ENCODE results near the gene ABLIM2. TPM values are rescaled to one million over a fixed set of nuclear protein-coding genes. Genes with fewer than 3 reads are reported as not detected.
A peak's percentile ranks its signal among the peaks of the same experiment; 100 is the strongest.

ABLIM2 gene
- total and polyA plus RNA-seq, 2 of the 8 experiments (the other 6 are each of a cell fraction or from before 2014, with no cell fraction given), result 2.8 to 3.0 TPM

DNA sequence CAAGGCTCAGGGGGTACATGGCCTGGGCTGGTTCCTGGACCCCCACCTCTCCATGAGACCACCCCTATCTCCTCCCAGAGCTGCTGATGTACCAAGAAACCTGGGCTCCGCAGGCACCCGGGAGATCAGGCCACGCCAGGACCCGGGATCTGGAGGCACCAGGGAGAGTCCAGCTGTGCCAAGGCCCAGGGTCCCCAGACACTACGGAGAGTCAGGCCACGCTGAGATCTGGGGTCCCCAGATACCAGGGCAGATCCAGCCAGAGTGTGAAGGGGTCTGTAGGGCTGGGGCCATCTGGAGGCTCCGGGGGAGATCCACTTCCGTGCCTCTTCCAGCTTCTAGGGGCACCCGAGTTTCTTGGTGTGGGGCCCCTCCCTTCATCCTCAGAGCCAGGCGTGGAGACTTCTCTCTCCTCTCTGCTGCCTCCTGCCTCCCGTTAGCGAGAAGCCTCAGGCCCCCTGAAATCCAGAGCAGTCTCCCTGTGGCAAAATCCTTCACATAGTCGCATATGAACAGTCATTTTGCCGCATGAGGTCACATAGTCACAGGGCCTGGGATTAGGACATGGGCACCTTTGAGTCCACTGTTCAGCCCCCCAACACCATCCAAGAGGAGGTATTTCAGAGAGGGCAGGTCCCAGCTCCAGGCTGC is 9.7 kb downstream of the ABLIM2 start:
- no peaks in the 10 kb centered on the region for H3K27me3 ChIP-seq (replicated peaks in 1 of 4; ENCODE audit: control insufficient read depth in 3 of 4, extremely low read depth in 1 of 4, insufficient read depth in 3 of 4, low read length in 3 of 4)
- no peak overlapping the region for H3K56ac ChIP-seq (replicated peaks; ENCODE audit: insufficient read length, low read depth, low read length)
- no peak overlapping the region for H2AFZ ChIP-seq (ENCODE audit: low read length)
- WGBS, 2 experiments (ENCODE audit: extremely low coverage in 1 of 2, insufficient coverage in 1 of 2, insufficient read length in 1 of 2, insufficient replicate concordance in 2 of 2, low coverage in 1 of 2, low lambda C conversion rate in 2 of 2, missing lambda C conversion rate in 1 of 2), result 85% methylated on average over 14 of the region's 14 CpGs; no CpG with 5 or more reads in 1 of the 2 experiments
- ChIA-PET POLR2A (ENCODE audit: partially characterized antibody) (interaction anchor here (1.0 to 1.7 kb wide), 2 partner anchors 9 kb away, joined by 3 read pairs; partner anchors contain the start of gene ABLIM2), CTCF (ENCODE audit: partially characterized antibody) (interaction anchor here (0.9 to 2.7 kb wide), 3 partner anchors 39 to 104 kb away, joined by 3 to 9 read pairs (median 4); no protein-coding TSS in a partner anchor)
- no peak overlapping the region for H3K14ac ChIP-seq (ENCODE audit: insufficient read length)
- peak overlapping the region; percentile 39; the same call in 1 of the 2 replicates for H2BK12ac ChIP-seq (ENCODE audit: low read depth, low read length)
- H3K27ac ChIP-seq (ENCODE audit: low read depth, low read length), result no peak overlapping the region
- no peaks in the 10 kb centered on the region for H3K79me1 ChIP-seq (ENCODE audit: low read depth, low read length)
- H4K91ac ChIP-seq (replicated peaks; ENCODE audit: insufficient read length, low read length), result no peak overlapping the region
- peaks cover 0 to 9% (median 7%) of the 10 kb centered on the region in 4 experiments; a peak in 6 of 7 replicates for H3K4me1 ChIP-seq (replicated peaks in 1 of 4; ENCODE audit: control insufficient read depth in 3 of 4, insufficient read depth in 4 of 4, low read length in 3 of 4)
- no peak for TF ChIP-seq ASH2L (IDR thresholded peaks at IDR 0.05; ENCODE audit: low read length)
- TF ChIP-seq, protein P1, sequence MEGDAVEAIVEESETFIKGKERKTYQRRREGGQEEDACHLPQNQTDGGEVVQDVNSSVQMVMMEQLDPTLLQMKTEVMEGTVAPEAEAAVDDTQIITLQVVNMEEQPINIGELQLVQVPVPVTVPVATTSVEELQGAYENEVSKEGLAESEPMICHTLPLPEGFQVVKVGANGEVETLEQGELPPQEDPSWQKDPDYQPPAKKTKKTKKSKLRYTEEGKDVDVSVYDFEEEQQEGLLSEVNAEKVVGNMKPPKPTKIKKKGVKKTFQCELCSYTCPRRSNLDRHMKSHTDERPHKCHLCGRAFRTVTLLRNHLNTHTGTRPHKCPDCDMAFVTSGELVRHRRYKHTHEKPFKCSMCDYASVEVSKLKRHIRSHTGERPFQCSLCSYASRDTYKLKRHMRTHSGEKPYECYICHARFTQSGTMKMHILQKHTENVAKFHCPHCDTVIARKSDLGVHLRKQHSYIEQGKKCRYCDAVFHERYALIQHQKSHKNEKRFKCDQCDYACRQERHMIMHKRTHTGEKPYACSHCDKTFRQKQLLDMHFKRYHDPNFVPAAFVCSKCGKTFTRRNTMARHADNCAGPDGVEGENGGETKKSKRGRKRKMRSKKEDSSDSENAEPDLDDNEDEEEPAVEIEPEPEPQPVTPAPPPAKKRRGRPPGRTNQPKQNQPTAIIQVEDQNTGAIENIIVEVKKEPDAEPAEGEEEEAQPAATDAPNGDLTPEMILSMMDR (IDR thresholded peaks at IDR 0.05; ENCODE audit: control extremely low read depth in 1 of 3, insufficient read depth in 1 of 3, low read depth in 1 of 3, low read length in 3 of 3), result peak in 1 of 3 experiments; percentile 12; a peak in 2 of 4 replicates
- no peak overlapping the region for H2AK5ac ChIP-seq (ENCODE audit: low read depth, low read length)
- H3K9ac ChIP-seq (replicated peaks in 1 of 4; ENCODE audit: extremely low read depth in 1 of 4, low read depth in 3 of 4, low read length in 3 of 4), result no peak overlapping the region
- no peaks in the 10 kb centered on the region for H3K9me3 ChIP-seq (ENCODE audit: insufficient read depth in 2 of 2, low read depth in 1 of 2, low read length in 1 of 2)
- no peaks in the 10 kb centered on the region for H3K23me2 ChIP-seq (ENCODE audit: low read depth, low read length)
- no peak overlapping the region for H2BK15ac ChIP-seq (ENCODE audit: low read length)
- DNase-seq (ENCODE audit: low read depth in 1 of 2, low spot score in 2 of 2) (no peak), FAIRE-seq (no peak)
- no peaks in the 10 kb centered on the region; a peak in 1 of 8 replicates for H3K36me3 ChIP-seq (ENCODE audit: control insufficient read depth in 2 of 4, insufficient read depth in 4 of 4, low read length in 3 of 4)
- H3K23ac ChIP-seq (ENCODE audit: insufficient read length), result no peak overlapping the region
- no peaks in the 10 kb centered on the region for H4K20me1 ChIP-seq (replicated peaks in 1 of 2; ENCODE audit: control insufficient read depth in 1 of 2, insufficient read depth in 2 of 2, low read length in 2 of 2)
- H4K5ac ChIP-seq (ENCODE audit: insufficient read length, low read depth, low read length), result no peak overlapping the region
- H2BK5ac ChIP-seq (ENCODE audit: low read depth, low read length), result no peak overlapping the region; the same call in 1 of the 2 replicates
- H2BK20ac ChIP-seq (ENCODE audit: low read length), result no peak overlapping the region
- no peak overlapping the region for H3K4me2 ChIP-seq (ENCODE audit: insufficient read depth in 1 of 2, low read depth in 2 of 2, low read length in 2 of 2)
- no peak overlapping the region for H3K4me3 ChIP-seq (ENCODE audit: extremely low read depth in 1 of 4, insufficient read depth in 2 of 4, low read depth in 3 of 4, low read length in 4 of 4)
- no peaks in the 10 kb centered on the region for H3K79me2 ChIP-seq (ENCODE audit: control insufficient read depth in 1 of 2, insufficient read depth in 2 of 2, low read length in 2 of 2)
- H3K4ac ChIP-seq (replicated peaks; ENCODE audit: insufficient read length, low read depth, low read length), result no peak overlapping the region
- no peak overlapping the region; the same call in 1 of the 2 replicates for H3K18ac ChIP-seq (ENCODE audit: extremely low read depth, low read length)
- no peak overlapping the region for H2BK120ac ChIP-seq (replicated peaks; ENCODE audit: low read depth, low read length)
- H4K8ac ChIP-seq (ENCODE audit: extremely low read depth, insufficient read depth, low read length), result peak overlapping the region; percentile 77; the same call in 1 of the 2 replicates

Measured in H1 (cell line).